GM12878 (cell line): ENCODE measurements around the gene TNFSF11. TPM values are rescaled to one million over a fixed set of nuclear protein-coding genes. Genes with fewer than 3 reads are reported as not detected.

Experiments used
- ATF2 ChIP-seq: IDR thresholded peaks from 2 replicates; pipeline ENCODE4 v1.6.1; 2012; ENCODE audit warnings: low read length, inconsistent platforms
- BACH1 ChIP-seq: fragments of 450-650 bp; IDR thresholded peaks from 2 replicates; pipeline ENCODE4 v1.6.1; 2017; ENCODE audit warnings: mild to moderate bottlenecking, borderline replicate concordance
- BCL11A ChIP-seq: IDR thresholded peaks from 2 replicates; pipeline ENCODE4 v1.6.1; 2011; ENCODE audit warnings: low read depth, low read length
- CBX5 ChIP-seq: sonication (generic); IDR thresholded peaks from 2 replicates; pipeline ENCODE4 v1.6.1; 2016; ENCODE audit warnings: low read depth, moderate library complexity, mild to moderate bottlenecking, inconsistent platforms
- CHD1 ChIP-seq: IDR thresholded peaks from 2 replicates; pipeline ENCODE4 v1.6.1; 2012; ENCODE audit warnings: low read depth, low read length, improper control_type of control experiment
- CREM ChIP-seq: IDR thresholded peaks from 2 replicates; pipeline ENCODE4 v1.6.1; 2014; ENCODE audit warnings: antibody characterized with exemption, low read depth
- ELK1 ChIP-seq: IDR thresholded peaks from 2 replicates; pipeline ENCODE4 v1.6.1; 2012; ENCODE audit warnings: low read depth, low read length, improper control_type of control experiment
- FOXK2 ChIP-seq: fragments of 450-650 bp; IDR thresholded peaks from 2 replicates; pipeline ENCODE4 v1.6.1; 2017; ENCODE audit warnings: mild to moderate bottlenecking, moderate library complexity
- HDAC6 ChIP-seq: fragments of 200-600 bp; sonication (generic); IDR thresholded peaks from one replicate; pipeline ENCODE4 v1.8.0; 2017; ENCODE audit warnings: antibody characterized with exemption; ENCODE audit not compliant: unreplicated experiment
- IKZF2 ChIP-seq, 2 experiments: fragments of 450-650 bp; IDR thresholded peaks; 2 replicates each; pipeline ENCODE4 v1.6.1; 2017; ENCODE audit warnings: mild to moderate bottlenecking in 2 of 2, moderate library complexity in 2 of 2
- IRF3 ChIP-seq: fragments of 450-650 bp; IDR thresholded peaks from 2 replicates; pipeline ENCODE4 v1.6.1; 2014; ENCODE audit warnings: mild to moderate bottlenecking
- IRF5 ChIP-seq: fragments of 450-650 bp; IDR thresholded peaks from 2 replicates; pipeline ENCODE4 v1.6.1; 2017; ENCODE audit warnings: borderline replicate concordance
- JUNB ChIP-seq: IDR thresholded peaks from 2 replicates; pipeline ENCODE4 v1.6.1; 2016; ENCODE audit warnings: antibody characterized with exemption, mild to moderate bottlenecking
- MEF2B ChIP-seq: fragments of 450-650 bp; IDR thresholded peaks from 2 replicates; pipeline ENCODE4 v1.6.1; 2018; ENCODE audit warnings: mild to moderate bottlenecking, moderate library complexity; ENCODE audit not compliant: partially characterized antibody, poor library complexity, severe bottlenecking
- MYC ChIP-seq: IDR thresholded peaks from 2 replicates; pipeline ENCODE4 v1.6.1; 2011; ENCODE audit warnings: mild to moderate bottlenecking, low read length, moderate library complexity, inconsistent platforms; ENCODE audit not compliant: insufficient read depth, insufficient replicate concordance, insufficient read length, severe bottlenecking
- SMC3 ChIP-seq: IDR thresholded peaks from 2 replicates; pipeline ENCODE4 v1.6.1; 2011; ENCODE audit warnings: low read length, improper control_type of control experiment, borderline replicate concordance
- SRF ChIP-seq, 2 experiments: IDR thresholded peaks; 2 replicates each; pipeline ENCODE4 v1.6.1; 2011; ENCODE audit warnings: low read depth in 2 of 2, low read length in 2 of 2, mild to moderate bottlenecking in 1 of 2, moderate library complexity in 1 of 2
- STAT1 ChIP-seq: fragments of 450-650 bp; conservative IDR thresholded peaks from 2 replicates; pipeline ENCODE4 v1.6.1; 2014; ENCODE audit warnings: antibody characterized with exemption, mild to moderate bottlenecking
- TARDBP ChIP-seq: IDR thresholded peaks from 2 replicates; pipeline ENCODE4 v1.6.1; 2016; ENCODE audit warnings: borderline replicate concordance
- TCF3 ChIP-seq: IDR thresholded peaks from 2 replicates; pipeline ENCODE4 v1.6.1; 2012; ENCODE audit warnings: low read depth, mild to moderate bottlenecking, low read length, borderline replicate concordance; ENCODE audit not compliant: insufficient read depth
- YY1 ChIP-seq: IDR thresholded peaks from 2 replicates; pipeline ENCODE4 v1.6.1; 2011; ENCODE audit warnings: low read depth, mild to moderate bottlenecking, low read length
- ZBED1 ChIP-seq: IDR thresholded peaks from 2 replicates; pipeline ENCODE4 v1.6.1; 2016; ENCODE audit warnings: borderline replicate concordance
- polyA plus RNA-seq, 11 experiments: library from polyadenylated mRNA; depleted of rRNA in 4 of 11; unstranded in 6 of 11; stranded (reverse) in 5 of 11; fragments of >200 nt; fragmentation: Nextera tagmentation in 4 of 11; fragmentation: Illumina TruSeq in 1 of 11; extraction: Ambion mirVana in 4 of 11; extraction: Trizol in 1 of 11; gene quantifications; 1 replicate in 1 of 11; 2 replicates in 10 of 11; pipeline versions ENCODE4 v1.2.1 to v1.2.3, GENCODE V29; 2011 to 2016; ENCODE audit warnings: inconsistent platforms in 2 of 11, missing spikeins in 2 of 11, low read depth in 1 of 11
- total RNA-seq, 4 experiments: library from RNA; depleted of rRNA in 3 of 4; stranded (reverse); fragments of >200 nt in 3 of 4; fragmentation: Illumina TruSeq in 1 of 4; extraction: Trizol in 1 of 4; gene quantifications; 2 replicates each; pipeline versions ENCODE4 v1.2.1 to v1.2.3, GENCODE V29; 2013 to 2021
- TF ChIP-seq, protein P1 (sequence below): fragments of 450-650 bp; IDR thresholded peaks from 2 replicates; pipeline ENCODE4 v1.6.1; 2016; ENCODE audit warnings: mild to moderate bottlenecking

Gene TNFSF11
- total and polyA plus RNA-seq, 10 of the 15 experiments (the other 5 are each of a cell fraction or from before 2014, with no cell fraction given): 0.86 to 14.8 (median 10.0) TPM

DNA sequence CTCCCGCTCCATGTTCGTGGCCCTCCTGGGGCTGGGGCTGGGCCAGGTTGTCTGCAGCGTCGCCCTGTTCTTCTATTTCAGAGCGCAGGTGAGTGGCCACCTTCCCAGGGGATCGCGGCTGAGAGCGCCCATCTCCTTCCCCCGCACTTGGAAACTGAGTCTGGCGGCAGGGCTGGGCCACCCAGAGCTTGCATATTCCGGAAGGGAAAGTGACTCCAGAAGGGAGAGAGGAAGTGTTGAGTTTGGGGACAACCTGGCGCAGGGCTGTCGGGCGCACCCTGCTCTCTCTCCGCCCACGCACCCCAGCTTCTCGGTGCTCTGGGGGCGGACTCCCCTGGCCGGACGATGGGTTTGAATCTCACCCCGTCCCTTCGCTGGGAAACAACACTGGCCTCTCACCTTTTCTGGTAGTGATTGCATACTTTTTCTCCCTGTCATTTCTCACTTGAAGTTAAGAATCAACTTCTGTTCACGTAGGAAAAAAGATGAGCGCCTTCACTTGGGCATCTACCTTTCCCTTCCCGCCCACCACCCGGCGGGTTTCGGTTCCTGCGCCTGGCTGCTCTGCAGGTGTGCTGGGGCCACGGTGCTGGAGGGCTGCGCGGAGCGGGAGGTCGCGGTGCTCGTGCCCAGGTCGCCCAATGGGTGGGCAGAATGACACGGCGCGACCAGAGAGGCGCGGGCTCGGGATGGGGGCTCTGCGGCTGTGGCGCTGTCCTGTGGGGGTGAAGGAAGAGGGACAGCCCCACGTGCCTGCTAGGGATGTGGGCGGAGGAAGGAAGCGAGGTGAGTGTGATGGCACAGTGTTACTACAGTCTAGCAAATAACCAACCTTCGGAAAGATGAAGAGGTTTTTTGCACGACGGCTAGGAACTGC lies 721 bp downstream of the TNFSF11 start (continued):
- TF ChIP-seq SMC3 (no peak), IRF5 (no peak), HDAC6 (no peak), TARDBP (no peak), CHD1 (no peak), IKZF2 (IDR thresholded peaks at IDR 0.05) (peak; percentile 76 to 82), MYC (no peak), STAT1 (no peak), IRF3 (no peak), JUNB (no peak), BACH1 (peak; percentile 73), YY1 (peak; percentile 46), ZBED1 (no peak), ELK1 (no peak), ATF2 (no peak; the same call in 1 of the 2 replicates), CREM (no peak), MEF2B (no peak), BCL11A (0 out of 2 replicates have a peak, but pooled peaks have one; percentile 29), CBX5 (peak; percentile 91), FOXK2 (no peak), TCF3 (peak; percentile 75), SRF (IDR thresholded peaks at IDR 0.05; ENCODE audit: low read depth in 2 of 2, low read length in 2 of 2) (no peak)
- TF ChIP-seq, protein P1, sequence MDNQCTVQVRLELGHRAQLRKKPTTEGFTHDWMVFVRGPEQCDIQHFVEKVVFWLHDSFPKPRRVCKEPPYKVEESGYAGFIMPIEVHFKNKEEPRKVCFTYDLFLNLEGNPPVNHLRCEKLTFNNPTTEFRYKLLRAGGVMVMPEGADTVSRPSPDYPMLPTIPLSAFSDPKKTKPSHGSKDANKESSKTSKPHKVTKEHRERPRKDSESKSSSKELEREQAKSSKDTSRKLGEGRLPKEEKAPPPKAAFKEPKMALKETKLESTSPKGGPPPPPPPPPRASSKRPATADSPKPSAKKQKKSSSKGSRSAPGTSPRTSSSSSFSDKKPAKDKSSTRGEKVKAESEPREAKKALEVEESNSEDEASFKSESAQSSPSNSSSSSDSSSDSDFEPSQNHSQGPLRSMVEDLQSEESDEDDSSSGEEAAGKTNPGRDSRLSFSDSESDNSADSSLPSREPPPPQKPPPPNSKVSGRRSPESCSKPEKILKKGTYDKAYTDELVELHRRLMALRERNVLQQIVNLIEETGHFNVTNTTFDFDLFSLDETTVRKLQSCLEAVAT: 0 out of 2 replicates have a peak, but pooled peaks have one; percentile 18
